Ovary (tissue), 3 donors: Measurements from ENCODE around the gene NVL.
"Not testable (repeated sequence)": the region's sequence is repeated elsewhere in the genome, so short reads cannot be mapped to it uniquely, and the experiment has no call there.

Source experiments
- POLR2A ChIP-seq: fragments of 450-650 bp; IDR thresholded peaks from one replicate; pipeline ENCODE4 v1.6.1; 2017; ENCODE audit warnings: antibody characterized with exemption, mild to moderate bottlenecking, moderate library complexity
- TF ChIP-seq, protein P1 (sequence below), 3 donors: fragments of 450-650 bp in 2 of 3; fragments of 200-600 bp in 1 of 3; IDR thresholded peaks; one replicate each; pipeline versions ENCODE4 v1.5.1 to v1.8.0; 2016 to 2022; ENCODE audit warnings: antibody characterized with exemption in 3 of 3, mild to moderate bottlenecking in 1 of 3
- donor health status: DM: no; HTN: no; CAD: no.

- TF ChIP-seq, protein P1, sequence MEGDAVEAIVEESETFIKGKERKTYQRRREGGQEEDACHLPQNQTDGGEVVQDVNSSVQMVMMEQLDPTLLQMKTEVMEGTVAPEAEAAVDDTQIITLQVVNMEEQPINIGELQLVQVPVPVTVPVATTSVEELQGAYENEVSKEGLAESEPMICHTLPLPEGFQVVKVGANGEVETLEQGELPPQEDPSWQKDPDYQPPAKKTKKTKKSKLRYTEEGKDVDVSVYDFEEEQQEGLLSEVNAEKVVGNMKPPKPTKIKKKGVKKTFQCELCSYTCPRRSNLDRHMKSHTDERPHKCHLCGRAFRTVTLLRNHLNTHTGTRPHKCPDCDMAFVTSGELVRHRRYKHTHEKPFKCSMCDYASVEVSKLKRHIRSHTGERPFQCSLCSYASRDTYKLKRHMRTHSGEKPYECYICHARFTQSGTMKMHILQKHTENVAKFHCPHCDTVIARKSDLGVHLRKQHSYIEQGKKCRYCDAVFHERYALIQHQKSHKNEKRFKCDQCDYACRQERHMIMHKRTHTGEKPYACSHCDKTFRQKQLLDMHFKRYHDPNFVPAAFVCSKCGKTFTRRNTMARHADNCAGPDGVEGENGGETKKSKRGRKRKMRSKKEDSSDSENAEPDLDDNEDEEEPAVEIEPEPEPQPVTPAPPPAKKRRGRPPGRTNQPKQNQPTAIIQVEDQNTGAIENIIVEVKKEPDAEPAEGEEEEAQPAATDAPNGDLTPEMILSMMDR (IDR thresholded peaks at IDR 0.05): not testable (repeated sequence)
- TF ChIP-seq POLR2A: not testable (repeated sequence)
Observed at GRCh38 chr1:224311503-224311902, 18.5 kb downstream of the NVL start.
